Calu3 (cell line): Measurements from ENCODE around the gene SERGEF. TPM values are rescaled to one million over a fixed set of nuclear protein-coding genes. Genes with fewer than 3 reads are reported as not detected.

Source experiments
- BruUV-seq: library from RNA; stranded (reverse); fragments of 400-500 nt; replicated peaks from 2 replicates; lab custom pipeline; 2021; lab: Mats Ljungman, UMichigan
- CTCF ChIA-PET: fragments of 300-600 bp; sonication (Branson Sonifier 250); formaldehyde crosslinking; loops from one replicate; lab custom pipeline; 2022; ENCODE audit warnings: antibody characterized with exemption; lab: Charles Lee
- DNase-seq: peaks from one replicate; pipeline ENCODE4 v3.0.0; 2022
- H3K27ac Mint-ChIP-seq: one replicate; pipeline ENCODE4 v1.8.0; 2022; ENCODE audit warnings: mixed read lengths; ENCODE audit not compliant: unreplicated experiment
- H3K27me3 Mint-ChIP-seq: one replicate; pipeline ENCODE4 v1.8.0; 2022; ENCODE audit warnings: mixed read lengths; ENCODE audit not compliant: unreplicated experiment
- H3K36me3 Mint-ChIP-seq: one replicate; pipeline ENCODE4 v1.8.0; 2022; ENCODE audit warnings: mild to moderate bottlenecking, moderate library complexity, mixed read lengths; ENCODE audit not compliant: insufficient read depth, unreplicated experiment
- H3K4me1 Mint-ChIP-seq: one replicate; pipeline ENCODE4 v1.8.0; 2022; ENCODE audit warnings: mild to moderate bottlenecking, low read depth, mixed read lengths; ENCODE audit not compliant: unreplicated experiment
- H3K4me3 Mint-ChIP-seq: one replicate; pipeline ENCODE4 v1.8.0; 2022; ENCODE audit warnings: mild to moderate bottlenecking, low read depth, moderate library complexity, mixed read lengths; ENCODE audit not compliant: unreplicated experiment
- H3K9me3 Mint-ChIP-seq: one replicate; pipeline ENCODE4 v1.8.0; 2022; ENCODE audit warnings: low read depth, mixed read lengths; ENCODE audit not compliant: unreplicated experiment
- intact Hi-C: fragments of 100-400 bp; cut with micrococcal nuclease; formaldehyde crosslinking; loops from one replicate; pipeline ENCODE4 v1.10.0; 2022; ENCODE audit not compliant: unreplicated experiment
- total RNA-seq: library from RNA; stranded (reverse); gene quantifications from 2 replicates; pipeline ENCODE4 v1.2.3, GENCODE V29; 2022
- TF ChIP-seq, protein P1 (sequence below): fragments of 200-600 bp; IDR thresholded peaks from one replicate; pipeline ENCODE4 v1.8.0; 2022; ENCODE audit warnings: antibody characterized with exemption; ENCODE audit not compliant: unreplicated experiment

The SERGEF gene
- total RNA-seq, 1 experiment from 2014 or later = 28.1 TPM

DNA sequence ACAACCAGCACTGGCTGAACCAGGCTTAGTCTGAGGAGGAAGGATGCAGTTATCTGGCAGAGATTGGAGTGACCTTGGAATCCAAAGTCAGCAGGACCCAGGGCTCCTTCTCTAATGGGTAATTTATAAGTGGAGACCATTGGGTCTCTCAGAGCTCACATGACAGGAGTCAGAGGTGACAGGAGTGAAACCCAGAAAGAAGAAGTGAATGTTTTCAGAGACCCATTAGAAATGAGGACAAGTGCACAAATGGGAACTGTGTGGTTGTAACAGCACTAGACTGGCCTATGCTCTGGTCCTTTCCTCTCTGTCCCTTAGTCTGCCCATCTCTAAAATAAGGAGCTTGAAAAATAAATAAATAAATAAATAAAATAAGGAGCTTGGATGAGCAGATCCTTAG is 107.4 kb downstream of the SERGEF start:
- BruUV-seq = no TSS peak
- Mint-ChIP-seq H3K9me3 (no peaks in the 10 kb centered on the region), H3K27ac (no peak overlapping the region), H3K27me3 (no peaks in the 10 kb centered on the region), H3K4me3 (no peak overlapping the region), H3K4me1 (no peaks in the 10 kb centered on the region), H3K36me3 (no peaks in the 10 kb centered on the region)
- TF ChIP-seq, protein P1, sequence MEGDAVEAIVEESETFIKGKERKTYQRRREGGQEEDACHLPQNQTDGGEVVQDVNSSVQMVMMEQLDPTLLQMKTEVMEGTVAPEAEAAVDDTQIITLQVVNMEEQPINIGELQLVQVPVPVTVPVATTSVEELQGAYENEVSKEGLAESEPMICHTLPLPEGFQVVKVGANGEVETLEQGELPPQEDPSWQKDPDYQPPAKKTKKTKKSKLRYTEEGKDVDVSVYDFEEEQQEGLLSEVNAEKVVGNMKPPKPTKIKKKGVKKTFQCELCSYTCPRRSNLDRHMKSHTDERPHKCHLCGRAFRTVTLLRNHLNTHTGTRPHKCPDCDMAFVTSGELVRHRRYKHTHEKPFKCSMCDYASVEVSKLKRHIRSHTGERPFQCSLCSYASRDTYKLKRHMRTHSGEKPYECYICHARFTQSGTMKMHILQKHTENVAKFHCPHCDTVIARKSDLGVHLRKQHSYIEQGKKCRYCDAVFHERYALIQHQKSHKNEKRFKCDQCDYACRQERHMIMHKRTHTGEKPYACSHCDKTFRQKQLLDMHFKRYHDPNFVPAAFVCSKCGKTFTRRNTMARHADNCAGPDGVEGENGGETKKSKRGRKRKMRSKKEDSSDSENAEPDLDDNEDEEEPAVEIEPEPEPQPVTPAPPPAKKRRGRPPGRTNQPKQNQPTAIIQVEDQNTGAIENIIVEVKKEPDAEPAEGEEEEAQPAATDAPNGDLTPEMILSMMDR = no peak
- DNase-seq = no peak
- intact Hi-C loops = no loop called here
- CTCF ChIA-PET = interaction anchor here (1.3 to 2.2 kb wide), 2 partner anchors 11 to 175 kb away, joined by 4 to 11 read pairs; no protein-coding TSS in a partner anchor

DNA sequence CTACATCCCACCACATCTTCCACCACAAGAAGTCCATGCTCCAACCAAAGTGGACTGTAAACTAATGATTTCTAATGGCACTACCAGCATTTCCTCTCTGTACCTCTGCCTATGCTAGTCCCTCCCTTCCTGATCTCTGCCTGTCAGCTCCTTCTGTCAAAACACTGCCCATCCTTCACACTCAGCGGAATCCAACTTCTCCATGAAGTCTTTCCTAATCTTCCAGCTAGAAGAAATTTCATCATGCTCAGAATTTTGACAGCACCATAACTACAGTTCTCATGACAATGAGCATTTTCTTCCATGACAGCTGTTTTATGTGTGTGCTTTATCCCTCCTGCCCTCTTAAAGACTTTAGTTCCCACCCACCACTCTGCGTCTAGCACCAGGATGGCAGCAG is 111.4 kb downstream of the SERGEF start:
- CTCF ChIA-PET = no interaction called here
- intact Hi-C loops = no loop called here

DNA sequence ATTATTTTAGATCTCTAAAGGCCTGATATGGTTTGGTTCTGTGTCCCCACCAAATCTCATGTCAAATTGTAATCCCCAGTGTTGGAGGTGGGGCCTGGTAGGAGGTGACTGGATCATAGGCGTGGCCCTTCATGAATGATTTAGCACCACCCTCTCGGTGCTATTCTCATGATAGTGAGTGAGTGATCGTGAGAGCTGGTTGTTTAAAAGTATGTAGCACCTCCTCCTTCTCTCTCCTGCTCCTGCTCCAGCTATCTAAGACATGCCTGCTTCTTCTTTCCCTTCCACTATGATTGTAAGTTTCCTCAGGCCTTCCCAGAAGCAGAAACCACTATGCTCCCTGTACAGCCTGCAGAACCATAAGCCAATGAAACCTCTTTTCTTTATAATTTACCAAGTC is 114.1 kb downstream of the SERGEF start:
- H3K9me3 Mint-ChIP-seq = no peaks in the 10 kb centered on the region
- H3K4me1 Mint-ChIP-seq = no peaks in the 10 kb centered on the region
- no peak for DNase-seq
- no peak overlapping the region for H3K27ac Mint-ChIP-seq
- TF ChIP-seq, protein P1 = no peak
- intact Hi-C loops = no loop called here
- no peak overlapping the region for H3K4me3 Mint-ChIP-seq
- H3K36me3 Mint-ChIP-seq = no peaks in the 10 kb centered on the region
- BruUV-seq = no TSS peak
- no peaks in the 10 kb centered on the region for H3K27me3 Mint-ChIP-seq
- CTCF ChIA-PET = no interaction called here

More for the DNA sequence above, 111.4 kb downstream of the SERGEF start:
- H3K4me3 Mint-ChIP-seq = no peak overlapping the region
- no peaks in the 10 kb centered on the region for H3K4me1 Mint-ChIP-seq
- no peak for DNase-seq
- H3K36me3 Mint-ChIP-seq = no peaks in the 10 kb centered on the region
- H3K9me3 Mint-ChIP-seq = no peaks in the 10 kb centered on the region
- TF ChIP-seq, protein P1 = no peak
- no TSS peak for BruUV-seq
- H3K27ac Mint-ChIP-seq = no peak overlapping the region
- no peaks in the 10 kb centered on the region for H3K27me3 Mint-ChIP-seq

DNA sequence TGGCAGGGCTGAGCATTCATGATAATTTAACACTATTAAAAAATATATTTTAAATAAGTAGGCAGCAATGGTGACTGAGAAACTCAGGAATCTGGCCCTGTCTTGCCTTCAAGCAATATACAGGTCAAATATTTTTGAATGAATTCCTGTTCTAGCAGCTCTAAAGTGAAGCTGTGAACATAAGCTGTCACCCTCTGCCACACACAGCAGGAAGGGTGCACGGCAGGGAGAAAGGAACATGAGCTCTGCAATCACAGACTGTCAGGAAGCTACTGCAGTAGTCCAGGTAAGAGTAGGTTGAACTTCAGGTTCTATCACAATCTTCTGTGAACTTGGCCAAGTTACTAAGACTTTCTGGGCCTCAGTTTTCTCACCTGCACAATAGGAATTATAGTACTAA is 114.8 kb downstream of the SERGEF start:
- H3K36me3 Mint-ChIP-seq = no peaks in the 10 kb centered on the region
- H3K4me1 Mint-ChIP-seq = no peaks in the 10 kb centered on the region
- TF ChIP-seq, protein P1 = no peak
- H3K27ac Mint-ChIP-seq = no peak overlapping the region
- BruUV-seq = no TSS peak
- no peak for DNase-seq
- CTCF ChIA-PET = interaction anchor here (0.6 kb wide), 1 partner anchor 8 kb away, joined by 8 read pairs; no protein-coding TSS in a partner anchor
- H3K27me3 Mint-ChIP-seq = no peaks in the 10 kb centered on the region
- no peaks in the 10 kb centered on the region for H3K9me3 Mint-ChIP-seq
- intact Hi-C loops = no loop called here
- no peak overlapping the region for H3K4me3 Mint-ChIP-seq
